Measurements from ENCODE around the gene TAS2R39.
"Not testable (repeated sequence)": the region's sequence is repeated elsewhere in the genome, so short reads cannot be mapped to it uniquely, and the experiment has no call there.

The TAS2R39 gene

DNA sequence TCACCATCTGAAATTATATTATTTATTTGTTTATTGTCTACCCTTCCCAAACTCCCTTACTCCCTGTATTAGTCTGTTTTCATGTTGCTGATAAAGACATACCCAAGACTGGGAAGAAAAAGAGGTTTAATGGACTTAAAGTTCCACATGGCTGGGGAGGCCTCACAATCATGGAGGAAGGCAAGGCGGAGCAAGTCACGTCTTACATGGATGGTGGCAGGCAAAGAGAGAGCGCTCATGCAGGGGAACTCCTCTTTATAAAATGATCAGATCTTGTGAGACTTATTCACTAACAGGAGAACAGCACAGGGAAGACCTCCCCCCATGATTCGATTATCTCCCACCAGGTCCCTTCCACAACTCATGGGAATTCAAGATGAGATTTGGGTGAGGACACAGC is 30.3 kb downstream of the TAS2R39 start:
- not testable (repeated sequence) for H4K91ac ChIP-seq (ENCODE audit: low read depth, low read length, poor library complexity); H2BK5ac ChIP-seq (ENCODE audit: low read length); H3K23ac ChIP-seq (ENCODE audit: low read depth, low read length, poor library complexity); H4K8ac ChIP-seq (ENCODE audit: low read depth, low read length); H2AFZ ChIP-seq (ENCODE audit: low read length); H3K4me1 ChIP-seq (ENCODE audit: control insufficient read depth in 2 of 2, insufficient read depth in 1 of 2, low read depth in 1 of 2, low read length in 2 of 2); H3K4ac ChIP-seq (ENCODE audit: low read length); H2BK15ac ChIP-seq (ENCODE audit: low read length); H3K27ac ChIP-seq (replicated peaks; ENCODE audit: low read length); H3K18ac ChIP-seq (ENCODE audit: low read length); H3K79me1 ChIP-seq (ENCODE audit: low read depth, low read length); H2AK5ac ChIP-seq (ENCODE audit: low read depth, low read length); H3K4me3 ChIP-seq (ENCODE audit: low read length in 2 of 2); H3K14ac ChIP-seq (ENCODE audit: low read length); H3K4me2 ChIP-seq (ENCODE audit: insufficient read depth, low read length, poor library complexity, severe bottlenecking); H3K27me3 ChIP-seq (ENCODE audit: control insufficient read depth in 3 of 3, insufficient read depth in 3 of 3, low read depth in 1 of 3, low read length in 3 of 3); H3K9ac ChIP-seq (ENCODE audit: low read depth, low read length, poor library complexity); H3K9me3 ChIP-seq (replicated peaks in 1 of 2; ENCODE audit: control insufficient read depth in 2 of 2, insufficient read depth in 1 of 2, low read depth in 1 of 2, low read length in 2 of 2); H2BK12ac ChIP-seq (ENCODE audit: low read length); DNase-seq (ENCODE audit: low spot score); H3K36me3 ChIP-seq (replicated peaks in 1 of 2; ENCODE audit: control insufficient read depth in 2 of 2, insufficient read depth in 2 of 2, low read length in 2 of 2); H2BK120ac ChIP-seq (ENCODE audit: low read depth, low read length)
- WGBS, 2 donors (ENCODE audit: extremely low coverage in 2 of 2, insufficient read length in 2 of 2, insufficient replicate concordance in 1 of 2): no CpG with 5 or more reads among the region's 4 CpGs

DNA sequence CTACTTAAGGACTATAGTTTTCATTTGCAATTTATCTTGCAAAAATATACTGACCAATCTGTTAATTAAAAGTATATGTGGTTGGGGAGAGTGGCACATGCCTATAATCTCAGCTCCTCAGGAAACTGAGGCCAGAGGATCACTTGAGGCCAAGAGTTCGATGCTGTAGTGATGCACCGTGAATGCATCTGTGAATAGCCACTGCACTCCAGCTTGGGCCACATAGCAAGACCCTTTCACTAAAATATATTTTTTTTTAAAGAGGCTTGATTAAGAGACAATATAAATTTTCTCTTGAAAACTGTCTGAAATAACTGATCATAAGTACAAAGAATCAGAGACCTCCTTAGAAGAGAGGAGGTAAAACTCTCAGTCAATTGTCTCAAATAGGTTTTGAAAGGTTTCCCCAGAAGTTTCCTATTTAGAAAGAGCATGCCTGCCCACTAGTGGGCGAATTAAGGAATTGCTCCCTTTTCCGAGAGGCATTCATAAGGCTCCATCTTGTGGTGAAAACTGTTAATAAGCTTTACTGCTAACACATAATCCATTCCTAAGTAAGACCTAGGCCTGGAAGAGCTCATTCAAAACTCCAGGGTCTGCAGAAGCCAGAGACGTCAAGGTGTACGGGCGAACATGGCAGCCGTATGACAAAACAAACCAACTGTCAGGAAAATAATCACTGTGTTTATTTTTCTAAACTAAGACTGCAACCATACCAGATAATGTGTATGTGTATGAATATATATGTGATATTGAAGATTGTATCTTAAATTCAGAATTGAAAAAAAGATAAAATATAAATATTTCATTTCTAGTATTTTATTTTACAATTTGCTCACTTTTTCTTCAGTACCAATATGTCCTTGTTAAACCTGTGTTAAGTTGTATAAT is 31.8 kb downstream of the TAS2R39 start:
- Histone ChIP-seq H3K9ac (ENCODE audit: low read depth, low read length, poor library complexity) (no peak overlapping the region), H3K23ac (ENCODE audit: low read depth, low read length, poor library complexity) (no peak overlapping the region), H2AK5ac (ENCODE audit: low read depth, low read length) (no peak overlapping the region), H3K4me3 (ENCODE audit: low read length in 2 of 2) (no peak overlapping the region), H2BK12ac (ENCODE audit: low read length) (no peak overlapping the region), H3K9me3 (replicated peaks in 1 of 2; ENCODE audit: control insufficient read depth in 2 of 2, insufficient read depth in 1 of 2, low read depth in 1 of 2, low read length in 2 of 2) (no peaks in the 10 kb centered on the region), H3K36me3 (replicated peaks in 1 of 2; ENCODE audit: control insufficient read depth in 2 of 2, insufficient read depth in 2 of 2, low read length in 2 of 2) (no peaks in the 10 kb centered on the region), H3K18ac (ENCODE audit: low read length) (no peak overlapping the region), H4K91ac (ENCODE audit: low read depth, low read length, poor library complexity) (no peak overlapping the region), H3K27ac (replicated peaks; ENCODE audit: low read length) (no peak overlapping the region), H2AFZ (ENCODE audit: low read length) (no peak overlapping the region), H3K14ac (ENCODE audit: low read length) (no peak overlapping the region), H3K4me1 (ENCODE audit: control insufficient read depth in 2 of 2, insufficient read depth in 1 of 2, low read depth in 1 of 2, low read length in 2 of 2) (no peaks in the 10 kb centered on the region), H3K4me2 (ENCODE audit: insufficient read depth, low read length, poor library complexity, severe bottlenecking) (no peak overlapping the region), H2BK15ac (ENCODE audit: low read length) (no peak overlapping the region), H2BK5ac (ENCODE audit: low read length) (no peak overlapping the region), H2BK120ac (ENCODE audit: low read depth, low read length) (no peak overlapping the region), H4K8ac (ENCODE audit: low read depth, low read length) (no peak overlapping the region), H3K79me1 (ENCODE audit: low read depth, low read length) (no peaks in the 10 kb centered on the region), H3K27me3 (ENCODE audit: control insufficient read depth in 3 of 3, insufficient read depth in 3 of 3, low read depth in 1 of 3, low read length in 3 of 3) (no peaks in the 10 kb centered on the region), H3K4ac (ENCODE audit: low read length) (no peak overlapping the region)
- peak; percentile 87 for DNase-seq (ENCODE audit: low spot score)
- WGBS, 2 donors (ENCODE audit: extremely low coverage in 2 of 2, insufficient read length in 2 of 2, insufficient replicate concordance in 1 of 2): no CpG with 5 or more reads among the region's 8 CpGs

DNA sequence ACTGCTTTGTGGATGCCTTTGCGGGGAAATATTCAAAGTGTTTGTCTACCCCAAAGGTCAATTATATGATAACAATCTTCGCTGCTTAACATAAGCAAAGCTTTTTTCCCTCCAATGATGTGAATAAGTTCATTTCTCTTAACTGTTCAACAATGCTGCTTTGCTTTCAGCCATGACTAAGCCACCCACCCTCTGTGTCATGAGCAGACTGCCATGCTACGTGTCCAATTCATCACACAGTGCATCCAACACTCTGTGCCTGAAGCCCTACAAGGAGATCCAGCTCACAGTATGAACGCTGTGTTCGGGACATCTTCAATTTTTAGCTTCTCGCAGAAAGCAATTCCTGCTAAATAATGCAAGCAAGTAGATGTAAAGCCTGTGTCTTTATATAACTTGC is 32.9 kb downstream of the TAS2R39 start:
- Histone ChIP-seq H3K4me2 (ENCODE audit: insufficient read depth, low read length, poor library complexity, severe bottlenecking) (no peak overlapping the region), H3K9me3 (replicated peaks in 1 of 2; ENCODE audit: control insufficient read depth in 2 of 2, insufficient read depth in 1 of 2, low read depth in 1 of 2, low read length in 2 of 2) (no peaks in the 10 kb centered on the region), H3K27ac (replicated peaks; ENCODE audit: low read length) (no peak overlapping the region), H4K91ac (ENCODE audit: low read depth, low read length, poor library complexity) (no peak overlapping the region), H4K8ac (ENCODE audit: low read depth, low read length) (no peak overlapping the region), H2AFZ (ENCODE audit: low read length) (no peak overlapping the region), H2BK12ac (ENCODE audit: low read length) (no peak overlapping the region), H3K4ac (ENCODE audit: low read length) (no peak overlapping the region), H2BK120ac (ENCODE audit: low read depth, low read length) (no peak overlapping the region), H3K9ac (ENCODE audit: low read depth, low read length, poor library complexity) (no peak overlapping the region), H2AK5ac (ENCODE audit: low read depth, low read length) (no peak overlapping the region), H3K18ac (ENCODE audit: low read length) (no peak overlapping the region), H2BK15ac (ENCODE audit: low read length) (no peak overlapping the region), H3K79me1 (ENCODE audit: low read depth, low read length) (no peaks in the 10 kb centered on the region), H3K23ac (ENCODE audit: low read depth, low read length, poor library complexity) (no peak overlapping the region), H3K14ac (ENCODE audit: low read length) (no peak overlapping the region), H3K36me3 (replicated peaks in 1 of 2; ENCODE audit: control insufficient read depth in 2 of 2, insufficient read depth in 2 of 2, low read length in 2 of 2) (no peaks in the 10 kb centered on the region), H2BK5ac (ENCODE audit: low read length) (no peak overlapping the region), H3K4me3 (ENCODE audit: low read length in 2 of 2) (no peak overlapping the region), H3K27me3 (ENCODE audit: control insufficient read depth in 3 of 3, insufficient read depth in 3 of 3, low read depth in 1 of 3, low read length in 3 of 3) (no peaks in the 10 kb centered on the region), H3K4me1 (ENCODE audit: control insufficient read depth in 2 of 2, insufficient read depth in 1 of 2, low read depth in 1 of 2, low read length in 2 of 2) (no peaks in the 10 kb centered on the region)
- no CpG with 5 or more reads among the region's 6 CpGs for WGBS, 2 donors (ENCODE audit: extremely low coverage in 2 of 2, insufficient read length in 2 of 2, insufficient replicate concordance in 1 of 2)
- DNase-seq (ENCODE audit: low spot score): no peak

DNA sequence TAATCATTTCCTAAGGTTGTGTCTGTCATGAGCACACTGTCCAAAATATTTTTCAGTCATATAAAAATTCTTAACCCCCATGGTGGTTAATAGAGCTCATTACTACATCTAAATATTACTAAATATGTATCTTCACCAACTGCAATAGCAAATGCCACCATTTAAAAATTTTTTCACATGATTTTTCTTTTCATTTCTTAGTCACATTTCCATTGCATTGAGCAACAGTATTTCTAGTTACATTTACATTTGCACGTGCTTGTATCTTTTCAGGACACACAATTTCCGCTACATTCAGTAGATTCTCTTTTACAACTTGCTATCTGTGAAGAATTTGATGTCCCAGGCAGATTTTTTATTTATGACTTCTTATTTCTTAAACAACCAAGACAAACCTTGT is 33.5 kb downstream of the TAS2R39 start:
- H3K4me2 ChIP-seq (ENCODE audit: insufficient read depth, low read length, poor library complexity, severe bottlenecking): no peak overlapping the region
- H3K27me3 ChIP-seq (ENCODE audit: control insufficient read depth in 3 of 3, insufficient read depth in 3 of 3, low read depth in 1 of 3, low read length in 3 of 3): no peaks in the 10 kb centered on the region
- no peak overlapping the region for H2BK12ac ChIP-seq (ENCODE audit: low read length)
- no peak overlapping the region for H4K91ac ChIP-seq (ENCODE audit: low read depth, low read length, poor library complexity)
- no peaks in the 10 kb centered on the region for H3K79me1 ChIP-seq (ENCODE audit: low read depth, low read length)
- H3K27ac ChIP-seq (replicated peaks; ENCODE audit: low read length): no peak overlapping the region
- H2AFZ ChIP-seq (ENCODE audit: low read length): no peak overlapping the region
- no peak overlapping the region for H3K4ac ChIP-seq (ENCODE audit: low read length)
- no peak overlapping the region for H2BK15ac ChIP-seq (ENCODE audit: low read length)
- H2BK120ac ChIP-seq (ENCODE audit: low read depth, low read length): no peak overlapping the region
- DNase-seq (ENCODE audit: low spot score): no peak
- H3K9ac ChIP-seq (ENCODE audit: low read depth, low read length, poor library complexity): no peak overlapping the region
- H3K14ac ChIP-seq (ENCODE audit: low read length): no peak overlapping the region
- H3K18ac ChIP-seq (ENCODE audit: low read length): no peak overlapping the region
- H3K23ac ChIP-seq (ENCODE audit: low read depth, low read length, poor library complexity): no peak overlapping the region
- no peak overlapping the region for H2BK5ac ChIP-seq (ENCODE audit: low read length)
- H3K9me3 ChIP-seq (replicated peaks in 1 of 2; ENCODE audit: control insufficient read depth in 2 of 2, insufficient read depth in 1 of 2, low read depth in 1 of 2, low read length in 2 of 2): no peaks in the 10 kb centered on the region
- no peaks in the 10 kb centered on the region for H3K36me3 ChIP-seq (replicated peaks in 1 of 2; ENCODE audit: control insufficient read depth in 2 of 2, insufficient read depth in 2 of 2, low read length in 2 of 2)
- H3K4me3 ChIP-seq (ENCODE audit: low read length in 2 of 2): no peak overlapping the region
- WGBS, 2 donors (ENCODE audit: extremely low coverage in 2 of 2, insufficient read length in 2 of 2, insufficient replicate concordance in 1 of 2): no CpG with 5 or more reads among the region's 2 CpGs
- H2AK5ac ChIP-seq (ENCODE audit: low read depth, low read length): no peak overlapping the region
- no peaks in the 10 kb centered on the region for H3K4me1 ChIP-seq (ENCODE audit: control insufficient read depth in 2 of 2, insufficient read depth in 1 of 2, low read depth in 1 of 2, low read length in 2 of 2)
- no peak overlapping the region for H4K8ac ChIP-seq (ENCODE audit: low read depth, low read length)

Measured in neuronal stem cell (in vitro differentiated cells).